NCI-H510A treated with DMSO at 0.1 percent for 48 hours (cell line): ENCODE measurements around the gene PILRB.
"Not testable (repeated sequence)": the region's sequence is repeated elsewhere in the genome, so short reads cannot be mapped to it uniquely, and the experiment has no call there.

Experiments
- DNase-seq: peaks from one replicate; lab custom pipeline; 2025; lab: John Stamatoyannopoulos, UW

The PILRB gene

DNA sequence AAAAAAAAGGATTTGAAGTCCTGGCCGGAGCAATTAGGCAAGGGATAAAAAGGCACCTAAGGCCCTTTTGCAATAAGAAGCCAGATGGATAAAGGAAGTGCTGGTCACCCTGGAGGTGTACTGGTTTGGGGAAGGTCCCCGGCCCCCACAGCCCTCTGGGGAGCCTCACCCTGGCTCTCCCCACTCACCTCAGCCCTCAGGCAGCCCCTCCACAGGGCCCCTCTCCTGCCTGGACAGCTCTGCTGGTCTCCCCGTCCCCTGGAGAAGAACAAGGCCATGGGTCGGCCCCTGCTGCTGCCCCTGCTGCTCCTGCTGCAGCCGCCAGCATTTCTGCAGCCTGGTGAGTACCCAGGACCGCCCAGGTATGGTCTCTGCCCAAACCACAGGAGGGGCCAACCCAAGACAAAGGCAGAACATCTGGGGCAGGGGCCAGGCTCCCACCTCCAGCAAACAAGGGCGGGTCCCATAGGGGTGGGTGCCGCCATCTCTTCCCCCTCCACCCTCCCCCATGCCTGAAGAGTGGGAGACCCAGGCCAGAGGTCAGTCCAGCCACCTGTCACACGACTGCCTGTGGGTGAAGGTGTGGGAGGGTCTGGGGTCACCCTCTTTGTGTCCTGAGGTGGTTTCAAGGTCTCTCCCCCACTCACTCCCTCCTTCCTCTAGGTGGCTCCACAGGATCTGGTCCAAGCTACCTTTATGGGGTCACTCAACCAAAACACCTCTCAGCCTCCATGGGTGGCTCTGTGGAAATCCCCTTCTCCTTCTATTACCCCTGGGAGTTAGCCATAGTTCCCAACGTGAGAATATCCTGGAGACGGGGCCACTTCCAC is at the start of gene PILRB:
PILRB (plus strand) TSS at position 91 of the 830 bp plus-strand sequence; CDS start at position 277, 186 bp downstream.
- DNase-seq: no peak

DNA sequence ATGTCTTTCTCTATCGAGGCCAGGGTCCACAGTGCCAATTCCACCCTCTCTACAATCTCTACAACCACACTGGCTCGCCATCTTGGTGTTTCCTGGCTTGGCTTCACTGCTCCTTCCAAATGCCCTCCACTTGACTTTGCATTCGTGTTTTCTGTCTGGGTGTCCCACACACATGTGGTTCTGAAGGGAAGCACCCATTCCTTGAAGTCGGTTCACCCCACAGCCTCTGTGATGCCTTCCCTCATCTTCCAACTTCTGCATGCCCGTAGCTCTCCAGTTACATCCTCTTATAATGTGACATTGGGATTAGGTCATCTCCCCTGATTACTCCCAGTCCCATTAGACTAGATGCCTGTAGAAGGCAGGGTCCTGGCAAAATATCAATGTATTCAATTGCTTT is 39.6 kb upstream of the PILRB start:
- not testable (repeated sequence) for DNase-seq

DNA sequence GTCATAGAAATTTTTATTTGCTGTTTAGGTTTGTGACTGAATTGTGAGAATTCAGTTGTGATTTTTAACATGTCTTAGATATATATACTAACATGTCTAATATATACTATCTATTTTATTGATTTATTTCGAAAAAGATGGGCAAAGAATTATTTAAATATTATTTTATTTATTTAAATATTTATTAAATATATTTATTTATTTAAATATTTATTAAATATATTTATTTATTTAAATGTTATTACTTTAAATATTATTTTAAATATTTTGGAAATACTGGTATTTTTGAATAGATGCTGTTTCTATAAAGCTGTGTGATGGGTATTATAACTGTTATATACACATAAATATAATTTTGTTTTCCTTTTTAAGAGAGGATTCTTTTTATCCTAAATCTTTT is 36.3 kb upstream of the PILRB start:
- DNase-seq: not testable (repeated sequence)

DNA sequence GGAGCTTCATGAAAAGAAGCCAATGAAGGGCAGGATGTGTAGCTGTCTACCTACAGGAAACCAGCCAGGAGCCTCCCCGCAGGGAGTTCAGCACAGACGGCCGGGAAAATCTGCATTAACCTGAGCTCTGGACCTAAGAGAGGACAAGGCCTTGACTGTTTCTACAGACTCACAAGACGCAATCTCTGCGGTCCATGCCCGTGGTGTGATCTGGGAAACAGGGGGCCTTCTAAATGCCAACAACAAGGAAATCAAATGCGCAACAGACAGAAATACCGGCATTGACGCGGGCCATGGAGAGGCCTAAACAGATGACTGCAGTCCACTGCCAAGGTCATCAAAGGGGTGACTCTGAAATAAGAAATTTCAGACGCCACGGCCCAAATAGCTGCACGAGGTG is 33.7 kb upstream of the PILRB start:
- not testable (repeated sequence) for DNase-seq

DNA sequence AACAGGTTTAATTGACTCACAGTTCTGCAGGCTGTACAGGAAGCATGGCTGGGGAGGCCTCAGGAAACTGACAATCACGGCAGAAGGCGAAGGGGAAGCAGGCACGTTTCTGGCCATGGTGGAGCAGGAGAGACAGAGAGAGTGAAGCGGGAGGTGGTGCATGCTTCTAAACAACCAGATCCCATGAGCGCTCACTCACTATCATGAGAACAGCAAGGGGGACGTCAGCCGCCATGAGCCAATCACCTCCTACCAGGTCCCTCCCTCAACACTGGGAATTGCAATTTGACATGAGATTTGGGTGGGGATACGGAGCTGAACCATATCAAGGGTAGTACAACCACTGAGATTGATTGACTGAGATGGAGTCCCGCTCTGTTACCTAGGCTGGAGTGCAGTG is 32.2 kb upstream of the PILRB start:
- DNase-seq: not testable (repeated sequence)

DNA sequence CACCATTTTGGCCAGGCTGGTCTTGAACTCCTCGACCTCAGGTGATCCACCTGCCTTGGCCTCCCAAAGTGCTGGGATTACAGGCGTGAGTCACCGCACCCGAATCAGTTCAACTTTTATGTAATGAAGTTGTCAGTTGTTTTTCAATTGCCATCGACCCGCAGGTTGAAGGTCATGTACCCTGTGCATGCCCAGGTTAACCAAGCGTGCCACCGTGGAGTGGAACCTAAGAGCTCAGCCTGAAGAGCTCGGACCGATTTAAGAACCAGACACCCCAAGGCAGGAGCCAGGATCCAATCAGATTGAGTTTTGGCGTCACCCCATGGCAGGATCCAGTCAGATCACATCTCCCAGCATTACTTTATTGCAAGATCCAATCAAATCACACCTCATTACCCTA is 31.0 kb upstream of the PILRB start:
- DNase-seq: not testable (repeated sequence)

DNA sequence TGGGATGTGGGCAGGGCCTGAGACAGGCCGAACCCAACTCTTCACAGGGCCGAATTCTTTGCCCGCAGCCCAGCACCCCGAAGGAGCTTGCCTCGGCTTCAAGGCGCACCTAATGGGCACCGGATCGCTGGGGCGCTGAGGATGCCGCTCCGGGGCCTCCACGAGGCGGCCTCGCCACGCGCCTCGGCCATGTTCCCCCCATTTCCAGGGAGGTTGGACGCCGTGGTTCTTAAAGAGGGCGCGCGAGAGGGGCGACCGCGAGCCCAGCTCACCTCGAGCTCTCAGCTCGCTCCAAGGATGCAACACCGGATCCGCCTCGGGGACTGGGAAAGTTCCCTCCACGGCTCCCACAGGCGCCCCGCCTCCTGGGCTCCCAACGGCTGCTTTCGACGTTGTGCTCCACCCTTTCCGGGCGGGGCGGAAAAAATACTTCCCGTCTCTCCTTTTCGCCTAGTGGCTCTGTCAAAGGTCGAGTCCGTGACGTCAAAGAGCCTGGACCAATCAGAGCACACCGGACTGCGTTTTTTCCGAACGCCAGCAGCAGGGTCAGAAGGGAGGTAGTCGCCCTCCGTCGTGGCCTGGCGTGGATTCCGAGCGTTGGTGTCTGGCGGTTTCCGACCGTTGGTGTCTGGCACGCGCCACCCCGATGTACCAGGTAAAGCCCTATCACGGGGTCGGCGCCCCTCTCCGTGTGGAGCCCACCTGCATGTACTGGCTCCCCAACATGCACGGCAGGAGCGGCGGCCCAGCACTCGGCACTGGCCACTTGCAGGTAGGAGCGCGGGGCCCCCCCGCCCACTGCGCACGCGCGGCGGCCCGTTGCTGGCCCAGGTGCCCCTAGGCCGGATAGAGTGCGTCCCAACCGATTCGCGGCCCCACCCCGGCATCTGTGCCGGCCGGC is 22.1 kb upstream of the PILRB start:
- DNase-seq: peak; percentile 72

DNA sequence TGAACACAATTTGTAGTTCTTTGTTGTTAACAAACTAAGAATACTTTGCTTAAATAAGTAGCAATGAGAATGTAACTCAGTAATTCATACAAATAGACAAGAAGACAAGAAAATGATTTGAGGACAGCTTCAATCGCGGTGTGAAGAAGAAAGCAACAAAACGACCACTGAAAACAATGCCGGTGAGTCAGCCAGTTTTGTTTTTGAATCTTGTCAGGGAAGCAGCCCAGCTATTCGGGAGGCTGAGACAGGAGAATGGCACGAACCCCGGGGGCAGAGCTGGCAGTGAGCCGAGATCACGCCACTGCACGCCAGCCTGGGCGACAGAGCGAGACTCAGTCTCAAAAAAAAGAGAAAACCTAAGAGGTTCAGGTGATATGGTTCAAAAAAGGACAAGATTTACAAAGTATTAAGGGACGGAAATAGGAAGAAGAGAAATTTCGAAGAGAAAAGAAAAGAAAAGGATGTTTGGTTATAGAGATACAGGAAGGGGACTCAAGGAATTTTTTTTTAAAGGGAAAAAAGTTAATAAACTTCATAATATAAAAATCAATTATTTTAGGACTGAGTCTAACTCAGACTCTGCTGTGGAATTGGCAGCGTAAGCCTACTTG is 19.7 kb upstream of the PILRB start:
- DNase-seq: not testable (repeated sequence)

DNA sequence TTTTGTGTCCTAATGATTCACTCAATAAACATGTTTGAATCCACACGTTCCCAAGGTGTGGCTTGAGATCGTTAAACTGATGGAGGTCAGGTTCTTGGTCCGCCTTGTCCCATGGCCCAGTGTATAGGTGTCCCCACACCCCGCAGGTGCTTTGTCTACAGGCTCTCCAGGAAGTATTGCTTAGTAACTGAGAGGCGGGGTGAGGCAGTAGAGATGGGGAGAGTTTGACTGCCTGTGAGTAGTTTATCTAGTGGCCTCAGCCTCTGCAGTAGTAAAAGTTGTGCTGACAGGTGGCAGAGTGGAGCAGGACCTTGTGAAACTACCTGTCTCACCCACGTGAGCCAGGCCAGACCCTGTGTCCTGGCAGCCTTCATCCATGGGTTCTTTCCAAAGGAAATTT is 16.6 kb upstream of the PILRB start:
- not testable (repeated sequence) for DNase-seq

DNA sequence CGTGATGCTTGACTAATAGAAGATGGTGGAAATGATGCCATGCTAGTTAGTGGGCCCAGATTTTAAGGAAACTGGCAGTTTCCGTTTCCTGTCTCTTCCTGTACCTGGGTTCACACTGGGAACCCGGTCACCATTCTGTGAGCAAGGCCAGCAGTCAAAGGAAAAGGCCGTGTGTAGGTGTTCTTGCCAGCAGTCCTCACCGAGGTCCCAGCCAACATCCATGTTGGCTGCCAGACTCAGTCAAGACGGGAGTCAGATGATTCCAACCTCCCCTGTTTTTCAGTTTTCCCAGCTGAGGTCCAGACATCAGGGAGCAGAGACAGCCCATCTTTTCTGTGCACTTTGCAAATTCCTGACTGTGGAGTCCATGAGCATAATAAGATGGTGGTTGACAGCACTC is 15.2 kb upstream of the PILRB start:
- no peak for DNase-seq

DNA sequence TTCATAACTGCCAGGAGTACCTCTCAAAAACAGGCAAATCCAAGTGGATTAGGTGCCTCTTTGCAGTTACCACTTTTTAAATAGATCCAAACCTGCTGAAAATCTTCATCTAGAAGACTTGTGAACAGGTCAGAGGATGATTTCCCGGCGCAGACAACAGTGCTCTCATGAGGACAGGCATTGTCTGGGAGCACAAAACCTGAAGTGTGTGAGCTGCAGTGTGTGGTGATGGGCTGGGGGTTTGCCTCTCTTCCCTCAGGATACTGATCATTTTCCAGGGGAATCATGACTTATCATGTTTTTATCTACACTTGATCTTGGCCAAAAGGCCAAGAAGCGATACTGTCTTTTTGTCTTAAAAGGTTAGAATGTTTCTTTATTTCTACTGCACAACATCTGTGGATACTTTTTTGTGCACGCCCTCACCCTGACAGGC is 13.8 kb upstream of the PILRB start:
- not testable (repeated sequence) for DNase-seq

DNA sequence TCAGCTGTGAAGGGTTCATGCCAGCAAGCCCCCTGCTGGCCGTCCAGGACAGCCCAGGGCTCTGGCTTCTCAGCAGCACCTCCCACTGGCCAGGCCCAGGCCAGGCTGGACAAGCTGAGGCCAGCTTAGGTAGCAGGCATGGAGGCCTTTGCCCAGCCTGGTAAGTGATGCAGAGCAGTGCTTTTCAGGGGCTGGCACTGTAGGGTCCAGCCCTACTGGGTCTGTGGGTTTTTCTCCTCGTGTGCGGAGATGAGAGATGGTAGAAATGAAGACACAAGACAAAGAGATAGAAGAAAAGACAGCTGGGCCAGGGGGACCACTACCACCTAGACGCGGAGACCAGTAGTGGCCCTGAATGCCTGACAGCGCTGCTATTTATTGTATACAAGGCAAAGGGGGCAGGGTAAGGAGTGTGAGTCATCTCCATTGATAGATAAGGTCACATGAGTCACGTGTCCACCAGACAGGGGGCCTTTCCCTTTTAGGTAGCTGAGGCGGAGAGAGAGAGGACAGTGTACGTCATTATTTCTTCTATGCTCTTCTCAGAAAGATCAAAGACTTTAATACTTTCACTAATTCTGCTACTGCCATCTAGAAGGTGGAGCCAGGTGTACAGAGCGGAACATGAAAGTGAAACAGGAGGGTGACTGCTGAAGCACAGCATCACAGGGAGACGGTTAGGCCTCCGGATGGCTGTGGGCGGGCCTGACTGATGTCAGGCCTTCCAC is 13.2 kb upstream of the PILRB start:
- not testable (repeated sequence) for DNase-seq

DNA sequence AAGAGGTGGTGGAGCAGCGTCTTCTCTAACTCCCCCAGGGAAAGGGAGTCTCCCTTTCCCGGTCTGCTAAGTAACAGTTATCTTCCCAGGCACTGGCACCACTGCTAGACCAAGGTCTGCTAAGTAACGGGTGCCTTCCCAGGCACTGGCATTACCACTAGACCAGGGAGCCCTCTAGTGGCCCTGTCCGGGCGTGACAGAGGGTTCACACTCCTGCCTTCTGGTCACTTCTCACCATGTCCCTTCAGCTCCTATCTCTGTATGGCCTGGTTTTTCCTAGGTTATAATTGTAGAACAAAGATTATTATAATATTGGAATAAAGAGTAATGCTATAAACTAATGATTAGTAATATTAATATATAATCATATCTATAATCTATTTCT is 12.6 kb upstream of the PILRB start:
- peak; percentile 4 for DNase-seq

DNA sequence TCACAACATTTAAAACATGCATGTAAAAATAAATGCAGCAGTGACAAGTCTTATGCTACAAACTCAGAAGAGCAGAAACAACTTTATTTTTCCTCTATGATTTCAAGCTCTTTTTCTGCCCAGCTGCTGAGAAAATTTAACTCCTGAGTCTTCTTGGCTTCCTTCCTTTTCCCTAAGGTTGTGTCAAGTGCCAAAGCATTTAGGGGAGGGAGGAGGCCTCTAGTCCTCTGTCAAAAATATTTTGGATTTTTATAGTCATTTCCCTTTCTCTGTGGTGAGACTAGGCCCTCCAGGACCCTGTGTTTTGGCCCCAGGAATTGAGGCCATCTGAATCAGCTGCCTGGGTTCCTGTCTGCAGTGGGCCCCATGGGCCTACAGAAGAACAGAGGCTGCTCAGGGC is 11.0 kb upstream of the PILRB start:
- DNase-seq: no peak

DNA sequence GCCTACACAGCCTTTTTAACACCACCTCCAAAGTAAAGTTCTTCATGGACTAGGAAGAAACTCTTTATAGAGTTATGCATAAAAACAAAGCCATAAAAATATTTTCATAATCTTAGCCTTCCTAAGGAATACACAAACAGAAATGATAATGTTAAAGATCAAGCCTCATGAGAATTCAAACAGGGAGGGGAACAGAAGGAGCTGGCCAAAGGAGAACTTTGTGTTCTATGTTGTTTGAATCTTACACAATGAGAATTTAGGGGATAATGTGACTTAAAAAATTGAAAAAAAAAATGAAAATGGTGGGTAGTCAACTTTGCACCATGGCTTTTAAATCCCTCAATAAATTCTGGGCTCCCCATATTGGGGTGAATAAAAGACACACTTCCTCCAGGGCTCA is 9.1 kb upstream of the PILRB start:
- DNase-seq: no peak

DNA sequence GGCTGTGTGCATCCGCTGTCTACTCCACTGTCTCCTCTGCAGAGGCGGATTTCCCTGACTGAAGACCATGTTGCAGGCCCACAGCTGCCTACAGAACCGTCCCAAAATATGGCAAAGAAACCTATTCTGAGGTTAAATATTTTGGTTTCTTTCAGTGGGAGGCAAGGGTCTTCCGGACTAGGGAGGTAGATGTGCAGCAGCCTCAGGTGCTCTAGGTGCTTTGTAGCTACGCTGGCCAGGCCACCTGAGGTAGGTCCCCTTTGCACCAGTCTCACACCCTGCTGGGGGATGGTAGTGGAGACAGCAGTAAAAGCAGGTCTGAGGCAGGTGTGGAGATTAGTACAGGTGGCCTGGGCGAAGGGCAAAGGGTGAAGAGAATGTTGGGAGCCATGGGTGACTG is 8.2 kb upstream of the PILRB start:
- DNase-seq: no peak

DNA sequence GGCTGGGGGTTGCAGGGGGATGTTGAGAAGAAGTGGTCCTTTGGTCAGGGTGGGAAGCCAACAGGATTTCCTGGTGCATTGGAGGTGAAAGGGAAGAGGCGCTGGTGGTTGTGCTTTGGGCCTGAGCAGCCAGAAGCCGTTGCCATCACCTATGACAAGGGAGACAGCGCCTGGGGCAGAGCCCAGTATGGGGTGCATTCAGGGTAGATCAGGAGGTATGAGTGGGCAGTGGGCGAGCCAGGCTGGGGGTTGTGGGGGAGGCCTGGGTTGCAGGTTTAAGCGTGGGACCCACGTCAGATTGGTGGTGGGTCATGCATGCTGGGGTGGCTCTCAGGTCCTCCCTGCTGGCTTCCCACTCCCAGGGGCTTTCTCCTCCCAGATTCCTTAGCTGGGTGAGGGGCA is 6.3 kb upstream of the PILRB start:
- no peak for DNase-seq

DNA sequence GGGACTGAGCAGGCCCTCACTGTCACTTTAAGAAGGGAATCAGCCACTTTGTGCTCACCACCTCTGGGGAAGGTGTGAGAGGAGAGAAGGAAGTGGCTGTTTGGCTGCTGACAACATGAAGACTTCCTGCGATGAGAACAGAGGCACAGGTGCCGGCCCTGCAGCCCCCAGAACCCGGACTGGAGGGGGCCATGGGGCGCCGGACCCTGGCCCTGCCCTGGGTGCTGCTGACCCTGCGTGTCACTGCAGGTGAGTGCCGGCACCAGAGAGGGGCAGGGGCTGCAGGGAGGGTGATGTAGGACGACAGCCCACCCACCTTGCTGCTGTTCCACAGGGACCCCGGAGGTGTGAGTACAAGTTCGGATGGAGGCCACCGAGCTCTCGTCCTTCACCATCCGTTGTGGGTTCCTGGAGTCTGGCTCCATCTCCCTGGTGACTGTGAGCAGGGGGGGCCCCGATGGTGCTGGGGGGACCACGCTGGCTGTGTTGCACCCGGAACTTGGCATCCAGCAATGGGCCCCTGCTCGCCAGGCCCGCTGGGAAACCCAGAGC is 5.6 kb upstream of the PILRB start:
- DNase-seq: not testable (repeated sequence)

DNA sequence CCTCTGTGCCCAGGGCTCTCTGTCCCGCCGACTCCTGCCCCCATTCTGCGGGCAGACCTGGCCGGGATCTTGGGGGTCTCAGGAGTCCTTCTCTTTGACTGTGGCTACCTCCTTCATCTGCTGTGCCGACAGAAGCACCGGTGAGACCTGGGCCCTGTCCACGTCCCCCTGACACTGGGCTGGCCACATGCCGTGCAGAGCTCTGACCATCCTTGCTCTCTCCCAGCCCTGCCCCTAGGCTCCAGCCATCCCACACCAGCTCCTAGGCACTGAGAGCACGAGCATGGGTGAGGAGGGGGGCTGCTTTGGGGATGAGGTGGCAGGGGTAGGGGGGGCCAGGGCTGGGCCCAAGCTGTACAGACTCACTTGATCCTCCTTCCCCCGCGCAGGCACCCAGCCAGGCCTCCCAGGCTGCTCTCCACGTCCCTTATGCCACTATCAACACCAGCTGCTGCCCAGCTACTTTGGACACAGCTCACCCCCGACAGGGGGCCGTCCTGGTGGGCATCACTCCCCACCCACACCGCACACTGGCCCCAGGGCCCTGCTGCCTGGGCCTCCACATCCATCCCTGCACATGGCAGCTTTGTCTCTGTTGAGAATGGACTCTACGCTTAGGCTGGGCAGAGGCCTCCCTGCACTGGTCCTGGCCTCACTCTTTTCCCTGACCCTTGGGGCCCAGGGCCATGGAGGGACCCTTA is 4.8 kb upstream of the PILRB start:
- DNase-seq: no peak

DNA sequence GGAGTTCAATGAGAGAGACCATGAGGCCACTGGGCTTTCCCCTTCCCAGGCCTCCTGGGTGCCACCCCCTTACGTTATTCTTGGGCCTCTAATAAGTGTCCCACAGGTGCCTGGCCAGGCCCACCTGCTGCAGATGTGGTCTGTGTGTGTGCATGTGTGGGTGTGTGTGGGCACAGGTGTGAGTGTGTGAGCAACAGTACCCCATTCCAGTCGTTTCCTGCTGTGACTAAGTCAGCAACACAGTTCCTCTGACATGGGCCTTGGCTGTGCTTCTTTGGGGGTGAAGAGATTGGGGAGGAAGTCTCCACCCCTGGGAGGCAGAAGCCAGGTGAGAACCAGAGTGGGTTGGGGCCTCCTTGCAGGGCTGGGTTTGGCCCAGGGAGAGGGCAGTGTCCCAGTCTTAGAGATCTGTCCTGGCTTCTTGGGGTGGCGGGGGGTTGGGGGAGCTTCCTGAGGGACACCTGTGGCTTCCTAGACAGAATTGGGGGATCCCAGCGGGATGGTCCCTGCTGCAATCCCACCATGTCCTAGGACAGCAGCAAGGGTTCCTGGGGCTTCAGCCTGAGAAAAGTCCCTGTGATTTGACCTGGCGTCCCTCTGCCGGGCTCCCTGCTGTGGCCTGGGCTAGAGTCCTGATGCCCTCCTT is 4.1 kb upstream of the PILRB start:
- no peak for DNase-seq
